Hematopoietic multipotent progenitor cell treated with erythropoietin and hydrocortisone succinate and interleukin-3 and kit ligand, for 4 days (in vitro differentiated cells): ENCODE data around the gene NCF4.

Source experiments
- DNase-seq: peaks from one replicate; pipeline ENCODE4 v3.0.0-alpha.2; 2015

The NCF4 gene

DNA sequence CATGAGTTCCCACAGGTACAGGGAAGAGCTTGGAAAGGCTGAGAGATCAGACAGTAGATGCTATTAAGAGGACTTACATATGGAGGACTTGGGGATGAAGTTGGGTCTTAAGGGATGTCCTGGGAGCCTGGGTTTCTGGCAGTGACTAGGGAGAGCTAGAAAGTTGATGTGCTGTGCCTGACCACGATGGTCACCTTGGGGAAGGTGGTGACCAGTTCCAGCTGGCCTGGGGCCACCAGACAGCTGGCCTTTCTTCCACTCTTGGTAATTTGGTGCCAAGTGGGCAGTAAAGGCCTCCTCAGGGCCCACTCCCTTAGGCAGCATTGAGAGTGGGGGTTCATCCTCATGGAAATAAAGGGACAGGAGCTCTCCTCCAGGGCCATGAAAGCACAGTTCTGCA, 38.7 kb downstream of the NCF4 start:
- no peak for DNase-seq

DNA sequence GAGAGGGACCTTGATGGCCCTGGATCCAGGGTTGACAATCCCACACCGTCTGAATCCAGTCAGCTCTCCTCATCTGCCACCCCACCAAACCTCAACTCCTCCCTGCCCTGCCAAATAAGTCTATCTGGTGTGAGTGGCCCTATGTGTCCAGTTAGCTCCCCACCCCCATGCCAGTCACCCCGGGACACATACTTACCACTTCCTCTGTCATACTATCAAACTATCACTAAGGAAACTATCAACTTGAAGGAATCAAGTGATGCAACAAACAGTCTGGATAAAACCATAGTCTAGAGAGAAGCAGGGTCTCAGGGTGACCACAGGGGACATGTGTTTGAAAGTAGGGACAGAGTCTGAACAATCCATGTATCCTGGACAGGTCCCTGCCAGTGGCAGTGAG, 39.4 kb downstream of the NCF4 start:
- DNase-seq = peak; percentile 95

GRCh38 chr22:36900880-36901279, 40.1 kb downstream of the NCF4 start:
- no peak for DNase-seq

DNA sequence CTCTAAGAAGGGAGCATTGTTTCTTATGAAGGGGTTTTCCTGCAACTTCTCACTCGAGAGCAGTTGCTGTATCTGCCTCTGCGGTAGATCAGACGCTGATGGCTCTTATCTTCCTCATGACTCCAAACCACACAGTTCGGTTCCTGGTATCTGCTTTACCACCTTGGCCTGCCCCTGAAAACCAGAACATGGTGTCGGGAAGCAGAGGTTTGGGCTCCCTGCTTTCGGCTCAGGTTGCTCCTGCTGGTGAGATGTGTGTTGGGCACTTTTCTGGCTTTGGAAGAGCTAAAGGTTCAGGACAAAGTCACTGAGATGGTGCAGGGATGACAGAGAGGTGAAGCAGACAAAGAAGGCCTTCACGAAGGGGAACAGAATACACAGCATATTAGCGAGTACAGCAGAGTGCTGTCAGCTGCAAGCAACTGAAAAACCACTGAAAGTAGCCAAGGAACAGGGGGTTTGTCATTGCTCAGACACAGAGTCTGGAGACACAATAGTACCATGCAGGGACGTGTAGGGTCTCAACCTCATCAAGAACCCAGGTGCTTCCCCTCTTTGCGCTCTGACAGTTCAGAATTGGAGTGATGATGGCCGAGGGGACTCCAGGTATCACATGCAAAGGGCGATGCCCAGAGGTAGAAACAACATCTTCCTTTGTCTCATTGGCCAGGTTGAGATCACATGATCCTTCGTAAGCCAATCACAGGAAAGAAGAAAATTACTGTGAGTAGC, 40.8 kb downstream of the NCF4 start:
- DNase-seq = peak; percentile 97

DNA sequence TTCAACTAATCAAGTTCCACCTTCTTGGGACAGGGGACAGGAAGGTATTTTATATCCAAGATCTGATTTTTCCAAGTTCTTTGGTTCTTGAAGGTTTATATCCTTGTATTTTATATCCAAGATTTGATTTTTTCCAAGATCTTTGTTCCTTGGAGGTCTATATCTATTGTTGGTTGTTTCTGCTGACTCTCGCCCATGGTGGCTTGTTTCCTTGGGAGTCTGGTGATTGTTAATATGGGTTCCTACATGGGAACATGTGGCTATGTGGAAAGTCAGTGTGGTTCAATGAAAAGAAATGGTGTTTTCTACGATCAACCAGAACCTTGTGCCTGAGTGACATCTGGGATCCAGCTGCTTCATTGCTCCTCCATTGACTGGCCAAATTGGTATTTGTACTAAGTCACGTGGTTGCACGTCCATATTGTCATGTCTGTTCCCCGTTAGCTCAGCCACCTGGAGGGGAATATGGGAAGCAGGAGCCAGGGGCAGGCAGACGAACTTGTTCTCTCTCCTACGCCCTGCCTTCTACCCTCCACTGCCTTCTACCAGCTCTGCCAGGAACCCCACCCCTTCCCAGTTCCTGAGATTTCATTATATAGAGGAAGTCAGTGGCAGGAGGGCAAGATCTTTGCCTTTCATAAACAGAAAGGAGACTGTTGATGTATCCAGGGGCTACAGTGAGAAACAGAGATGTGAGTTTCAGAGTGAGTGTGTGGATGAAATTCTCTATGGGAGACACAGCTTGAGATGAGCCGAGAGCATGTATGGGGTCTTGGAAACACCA, 41.5 kb downstream of the NCF4 start:
- peak; percentile 50 for DNase-seq

DNA sequence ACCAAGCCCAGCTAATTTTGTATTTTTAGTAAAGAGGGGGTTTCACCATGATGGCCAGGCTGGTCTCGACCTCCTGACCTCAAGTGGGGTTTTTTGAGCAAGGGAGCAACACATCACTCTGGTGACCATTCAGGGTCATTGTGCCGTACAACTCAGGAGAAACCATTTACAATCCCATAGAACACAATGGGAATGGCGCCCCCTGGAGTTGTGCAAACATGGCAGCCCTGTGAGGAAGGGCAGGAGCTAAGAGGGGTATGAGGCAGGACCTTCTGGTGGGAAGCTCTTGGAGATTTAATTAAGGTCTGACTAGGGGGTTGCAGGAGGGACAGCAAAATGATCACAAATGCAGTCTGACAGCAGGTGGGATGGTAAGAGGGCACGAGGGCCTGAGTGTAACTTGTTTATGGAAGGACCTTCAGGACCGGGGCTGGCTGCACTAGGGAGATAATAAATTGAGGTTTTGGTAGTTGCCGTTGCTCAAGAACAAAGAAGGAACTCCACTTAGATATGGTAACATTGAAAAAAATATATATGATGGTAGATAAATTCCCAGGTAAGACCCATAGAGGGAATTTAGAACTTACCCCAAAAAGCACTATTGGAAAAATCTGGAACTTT, 43.6 kb downstream of the NCF4 start:
- DNase-seq = peak; percentile 96

DNA sequence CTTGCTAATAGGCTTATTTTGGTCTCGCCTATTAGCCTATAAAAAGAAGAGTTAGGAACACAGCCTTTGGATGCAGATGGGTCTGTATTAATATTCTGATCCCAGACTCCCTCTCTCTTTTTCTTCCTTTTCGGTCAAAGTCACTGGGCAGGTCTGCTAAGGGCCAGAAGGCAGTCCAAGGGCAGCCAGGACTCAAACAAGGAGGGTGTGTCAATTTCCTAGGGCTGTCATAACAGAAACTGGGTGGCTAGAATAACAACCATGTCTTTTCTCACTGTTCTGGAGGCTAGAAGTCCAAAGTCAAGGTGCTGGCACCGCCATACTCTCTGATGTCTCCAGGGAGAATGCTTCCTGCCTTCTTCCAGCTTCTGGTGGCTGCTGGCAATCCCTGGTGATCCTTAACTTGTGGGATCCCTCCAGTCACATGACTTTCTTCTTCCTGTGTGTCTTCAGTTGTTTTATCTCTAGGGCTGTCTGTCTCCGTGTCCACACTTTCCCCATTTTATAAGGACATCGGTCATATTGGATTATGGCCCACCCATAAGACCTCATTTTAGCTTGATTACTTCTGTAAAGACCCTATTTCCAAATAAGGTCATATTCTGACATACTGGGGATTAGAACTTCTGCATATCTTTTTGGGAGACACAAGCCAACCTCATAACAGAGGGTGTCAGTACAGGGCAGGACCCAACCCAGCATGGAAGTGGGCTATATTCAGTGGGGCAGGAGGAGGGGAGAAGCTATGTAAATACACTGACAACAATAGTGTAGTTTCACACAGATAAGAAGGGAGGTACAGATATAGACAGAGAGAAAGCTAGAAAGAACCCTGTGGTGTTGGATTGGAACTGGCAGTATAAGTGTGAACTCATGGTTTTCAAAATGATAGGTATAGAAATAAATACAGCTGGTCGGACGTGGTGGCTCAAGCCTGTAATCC, 46.7 kb downstream of the NCF4 start:
- DNase-seq = peak; percentile 68

DNA sequence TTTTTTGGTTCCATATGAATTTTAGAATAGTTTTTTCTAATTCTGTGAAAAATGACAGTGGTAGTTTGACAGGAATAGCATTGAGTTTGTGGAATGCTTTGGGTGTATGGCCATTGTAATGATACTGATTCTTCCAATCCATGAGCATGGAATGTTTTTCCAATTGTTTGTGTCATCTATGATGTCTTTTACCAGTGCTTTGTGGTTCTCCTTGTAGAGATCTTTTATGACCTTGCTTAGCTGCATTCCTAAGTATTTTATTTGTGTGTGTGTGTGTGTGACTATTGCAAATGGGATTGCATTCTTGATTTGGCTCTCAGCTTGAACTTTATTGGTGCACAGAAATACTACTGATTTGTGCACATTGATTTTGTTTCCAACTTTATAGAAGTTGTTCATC, 49.7 kb downstream of the NCF4 start:
- DNase-seq = no peak

- DNase-seq = no peak
These were observed 51.3 kb downstream of the NCF4 start for GRCh38 chr22:36911887-36912661.

GRCh38 chr22:36912694-36913426, 52.1 kb downstream of the NCF4 start:
- DNase-seq = no peak

GRCh38 chr22:36913427-36914389, 52.9 kb downstream of the NCF4 start, which contains the start of gene CSF2RB:
TSS of gene CSF2RB (plus strand) at chr22:36913628. CDS start at chr22:36922208, 8,580 bp downstream.
- DNase-seq = peak; percentile 95

- DNase-seq = no peak
These were observed 53.6 kb downstream of the NCF4 start for GRCh38 chr22:36914390-36914752.

DNA sequence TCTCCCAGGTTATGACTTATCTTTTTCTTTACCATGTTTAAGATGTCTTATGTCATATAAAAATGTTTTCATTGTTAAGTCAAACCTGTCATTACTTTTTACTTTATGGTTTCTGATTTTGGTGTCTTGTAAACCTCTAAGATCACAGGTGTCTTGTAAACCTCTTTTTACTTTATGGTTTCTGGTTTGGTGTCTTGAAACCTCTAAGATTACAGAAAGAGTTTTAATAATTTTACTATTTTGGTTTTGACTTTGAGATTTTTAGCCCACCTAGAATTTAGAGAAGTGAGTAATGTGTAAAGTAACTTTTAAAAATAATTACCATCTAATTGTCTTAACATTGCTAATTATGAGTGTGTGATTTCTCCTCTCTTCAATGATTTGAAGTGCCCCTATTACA, 55.2 kb downstream of the NCF4 start:
- no peak for DNase-seq

GRCh38 chr22:36918586-36919284, 57.9 kb downstream of the NCF4 start:
- peak; percentile 59 for DNase-seq

DNA sequence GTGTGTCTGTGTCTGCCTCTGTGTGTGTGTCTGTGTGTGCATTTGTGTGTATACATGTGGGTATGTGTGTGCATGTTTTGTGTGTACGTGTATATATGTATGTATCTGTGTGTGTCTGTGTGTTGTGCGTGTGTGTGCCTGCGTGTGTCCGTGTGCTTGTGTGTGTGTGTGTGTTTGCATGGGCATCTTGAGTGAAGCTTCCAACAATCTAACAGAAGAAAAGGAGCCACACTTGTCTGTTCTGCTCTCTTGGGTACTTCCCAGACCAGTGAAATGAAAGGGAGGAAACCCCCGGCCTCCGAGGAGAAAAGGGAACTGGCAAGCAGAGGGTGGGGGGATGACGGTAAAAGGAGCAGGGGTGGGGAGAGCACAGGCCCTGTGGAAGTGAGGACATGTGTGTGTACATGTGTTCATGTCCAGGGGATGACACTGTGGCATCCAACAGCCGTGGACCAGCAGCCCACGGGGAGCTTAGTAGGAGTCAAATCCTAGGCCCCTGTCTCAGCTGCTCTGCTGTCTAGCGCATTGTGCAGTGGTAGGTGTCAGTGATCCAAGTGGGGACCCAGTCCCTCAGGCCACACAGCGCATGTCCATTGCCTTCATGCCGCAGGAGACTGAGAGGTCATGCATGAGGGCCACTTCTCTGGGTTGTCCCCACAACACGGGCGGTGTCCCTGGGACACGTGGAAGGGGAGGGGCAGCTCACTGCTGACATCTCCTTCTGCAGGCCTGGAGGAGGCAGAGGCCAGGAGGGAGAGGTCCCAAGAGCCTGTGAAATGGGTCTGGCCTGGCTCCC, 60.7 kb downstream of the NCF4 start:
- peak; percentile 76 for DNase-seq

DNA sequence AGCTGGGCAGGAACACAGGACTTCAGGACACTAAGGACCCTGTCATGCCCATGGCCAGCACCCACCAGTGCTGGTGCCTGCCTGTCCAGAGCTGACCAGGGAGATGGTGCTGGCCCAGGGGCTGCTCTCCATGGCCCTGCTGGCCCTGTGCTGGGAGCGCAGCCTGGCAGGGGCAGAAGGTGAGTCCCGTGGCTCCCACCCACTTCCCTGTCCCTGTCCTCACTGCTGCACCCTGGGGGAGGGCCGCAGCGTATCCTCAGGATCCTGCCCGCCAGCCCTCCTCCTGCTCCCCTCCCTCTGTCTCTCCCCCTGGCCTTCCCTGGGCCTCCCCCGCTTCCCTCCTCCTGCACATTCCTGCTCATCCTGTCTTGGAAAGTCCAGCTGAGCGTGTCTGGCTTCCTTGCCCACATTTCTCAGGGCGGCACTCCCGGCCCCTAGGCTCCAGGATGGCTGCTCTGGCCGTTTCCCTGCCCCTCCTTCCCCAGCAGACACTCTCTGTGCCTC, 61.4 kb downstream of the NCF4 start:
- DNase-seq = no peak

GRCh38 chr22:36922711-36923110, 61.9 kb downstream of the NCF4 start:
- DNase-seq = no peak

GRCh38 chr22:36923131-36923788, 62.5 kb downstream of the NCF4 start:
- DNase-seq = peak; percentile 73
